Peyer's patch (tissue), 4 donors: Measurements from ENCODE around the gene MAMSTR.

Source experiments
- POLR2A ChIP-seq, 2 donors: fragments of 450-650 bp; IDR thresholded peaks; one replicate each; pipeline ENCODE4 v1.5.1; 2017; ENCODE audit warnings: antibody characterized with exemption in 2 of 2, mild to moderate bottlenecking in 2 of 2, moderate library complexity in 2 of 2
- TF ChIP-seq, protein P1 (sequence below), 6 experiments: fragments of 450-650 bp in 4 of 6; fragments of 200-600 bp in 2 of 6; sonication (generic) in 1 of 6; IDR thresholded peaks; one replicate each; pipeline ENCODE4 v1.5.1; 2017 to 2019; ENCODE audit warnings: antibody characterized with exemption in 6 of 6, mild to moderate bottlenecking in 3 of 6, moderate library complexity in 1 of 6

DNA sequence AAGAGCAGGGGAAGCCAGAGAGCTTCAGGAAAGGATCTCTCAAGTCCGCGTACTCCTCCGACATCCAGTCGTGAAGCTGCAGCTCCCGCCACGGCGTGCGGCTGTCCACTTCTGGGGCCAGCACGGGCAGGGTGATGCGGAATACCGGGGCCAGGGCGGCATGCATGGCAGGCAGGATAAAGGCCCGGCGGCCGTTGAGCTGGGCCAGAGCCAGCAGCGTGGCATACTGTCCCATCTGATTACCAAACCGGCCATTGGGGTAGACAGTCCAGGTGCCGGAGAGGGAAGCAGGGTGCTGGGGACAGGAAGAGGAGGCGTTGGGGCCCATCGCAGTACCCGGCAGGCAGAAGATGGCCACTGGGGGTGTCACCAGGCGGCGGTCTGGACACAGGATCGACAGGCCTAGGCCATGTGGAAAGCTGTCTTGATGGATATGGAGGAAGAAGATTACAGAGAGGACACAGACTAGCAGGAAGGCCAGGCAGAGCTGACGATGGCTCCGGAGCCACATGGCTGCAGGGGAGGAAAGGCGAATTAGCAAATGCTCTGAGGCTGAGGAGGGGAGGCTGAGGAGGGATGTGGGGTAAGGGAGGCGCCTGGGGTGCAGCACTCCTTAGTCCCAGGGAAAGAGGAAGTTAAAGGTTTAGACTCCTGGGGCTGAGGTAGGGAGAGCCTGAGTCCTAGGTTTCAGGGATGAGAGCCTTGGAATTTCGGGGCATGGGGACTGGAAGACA is 31.4 kb upstream of the MAMSTR start:
- TF ChIP-seq, protein P1, sequence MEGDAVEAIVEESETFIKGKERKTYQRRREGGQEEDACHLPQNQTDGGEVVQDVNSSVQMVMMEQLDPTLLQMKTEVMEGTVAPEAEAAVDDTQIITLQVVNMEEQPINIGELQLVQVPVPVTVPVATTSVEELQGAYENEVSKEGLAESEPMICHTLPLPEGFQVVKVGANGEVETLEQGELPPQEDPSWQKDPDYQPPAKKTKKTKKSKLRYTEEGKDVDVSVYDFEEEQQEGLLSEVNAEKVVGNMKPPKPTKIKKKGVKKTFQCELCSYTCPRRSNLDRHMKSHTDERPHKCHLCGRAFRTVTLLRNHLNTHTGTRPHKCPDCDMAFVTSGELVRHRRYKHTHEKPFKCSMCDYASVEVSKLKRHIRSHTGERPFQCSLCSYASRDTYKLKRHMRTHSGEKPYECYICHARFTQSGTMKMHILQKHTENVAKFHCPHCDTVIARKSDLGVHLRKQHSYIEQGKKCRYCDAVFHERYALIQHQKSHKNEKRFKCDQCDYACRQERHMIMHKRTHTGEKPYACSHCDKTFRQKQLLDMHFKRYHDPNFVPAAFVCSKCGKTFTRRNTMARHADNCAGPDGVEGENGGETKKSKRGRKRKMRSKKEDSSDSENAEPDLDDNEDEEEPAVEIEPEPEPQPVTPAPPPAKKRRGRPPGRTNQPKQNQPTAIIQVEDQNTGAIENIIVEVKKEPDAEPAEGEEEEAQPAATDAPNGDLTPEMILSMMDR (IDR thresholded peaks at IDR 0.05) = no peak
- TF ChIP-seq POLR2A (IDR thresholded peaks at IDR 0.05) = no peak
